IMR-90 (cell line): ENCODE measurements around the gene MARF1. TPM values are rescaled to one million over a fixed set of nuclear protein-coding genes. Genes with fewer than 3 reads are reported as not detected.
A peak's percentile ranks its signal among the peaks of the same experiment; 100 is the strongest.

Source experiments
- ATAC-seq: fragments of 200-7000 bp; cut with Tn5 transposase; 2 replicates; pipeline ENCODE4 v1.9.1; 2020; ENCODE audit warnings: low read depth, mild to moderate bottlenecking, moderate library complexity
- BruUV-seq: library from RNA; stranded (reverse); fragments of 400-500 nt; replicated peaks from 2 replicates; lab custom pipeline; 2021; lab: Mats Ljungman, UMichigan
- CTCF ChIA-PET: fragments of 300-600 bp; formaldehyde crosslinking; extraction: SDS; loops from one replicate; lab custom pipeline; 2021; ENCODE audit warnings: antibody characterized with exemption; lab: Yijun Ruan, JAX
- POLR2A ChIA-PET: fragments of 300-600 bp; sonication (Branson Sonifier 250); formaldehyde crosslinking; loops from one replicate; lab custom pipeline; 2022; ENCODE audit warnings: antibody characterized with exemption; ENCODE audit not compliant: unreplicated experiment; lab: Charles Lee
- DNase-seq: peaks from one replicate; pipeline ENCODE4 v3.0.0; 2013
- H2AFZ ChIP-seq: replicated peaks from 2 replicates; pipeline ENCODE3; 2013; ENCODE audit warnings: low read length, mild to moderate bottlenecking; ENCODE audit not compliant: poor library complexity
- H2AK5ac ChIP-seq: 2 replicates; pipeline ENCODE4 v1.6.1; 2013; ENCODE audit warnings: low read depth, low read length, inconsistent platforms
- H2AK9ac ChIP-seq: replicated peaks from 2 replicates; pipeline ENCODE3; 2013; ENCODE audit warnings: mild to moderate bottlenecking, low read depth, low read length, moderate library complexity; ENCODE audit not compliant: poor library complexity
- H2BK120ac ChIP-seq: 2 replicates; pipeline ENCODE4 v1.6.1; 2013; ENCODE audit warnings: low read depth, low read length, inconsistent platforms
- H2BK15ac ChIP-seq: 3 replicates; pipeline ENCODE4 v1.6.1; 2013; ENCODE audit warnings: low read depth, low read length, inconsistent platforms
- H2BK20ac ChIP-seq: 2 replicates; pipeline ENCODE4 v1.6.1; 2013; ENCODE audit warnings: low read depth, mild to moderate bottlenecking, inconsistent platforms, low read length, moderate library complexity
- H2BK5ac ChIP-seq: 2 replicates; pipeline ENCODE4 v1.6.1; 2013; ENCODE audit warnings: mild to moderate bottlenecking, low read depth, low read length, inconsistent platforms; ENCODE audit not compliant: poor library complexity, severe bottlenecking
- H3K14ac ChIP-seq: replicated peaks from 2 replicates; pipeline ENCODE4 v1.6.1; 2013; ENCODE audit warnings: low read depth, low read length, inconsistent platforms
- H3K18ac ChIP-seq: 2 replicates; pipeline ENCODE4 v1.6.1; 2013; ENCODE audit warnings: low read depth, low read length, control low read depth
- H3K23ac ChIP-seq: 2 replicates; pipeline ENCODE4 v1.6.1; 2013; ENCODE audit warnings: low read depth, low read length, inconsistent platforms
- H3K27ac ChIP-seq: 2 replicates; pipeline ENCODE4 v1.5.1; 2013; ENCODE audit warnings: mild to moderate bottlenecking, control low read depth, low read length; ENCODE audit not compliant: insufficient read depth
- H3K27me3 ChIP-seq: 2 replicates; pipeline ENCODE4 v1.6.1; 2013; ENCODE audit warnings: low read length; ENCODE audit not compliant: control insufficient read depth, insufficient read depth
- H3K36me3 ChIP-seq: 2 replicates; pipeline ENCODE4 v1.6.1; 2013; ENCODE audit warnings: low read length, mixed read lengths; ENCODE audit not compliant: control insufficient read depth, insufficient read depth
- H3K4ac ChIP-seq: 2 replicates; pipeline ENCODE4 v1.6.1; 2013; ENCODE audit warnings: low read depth, low read length, inconsistent platforms
- H3K4me1 ChIP-seq: 2 replicates; pipeline ENCODE4 v1.6.1; 2013; ENCODE audit warnings: low read length, mixed read lengths; ENCODE audit not compliant: control insufficient read depth, insufficient read depth
- H3K4me2 ChIP-seq: 2 replicates; pipeline ENCODE4 v1.6.1; 2013; ENCODE audit warnings: low read depth, mild to moderate bottlenecking, control low read depth, low read length, moderate library complexity
- H3K4me3 ChIP-seq: 2 replicates; pipeline ENCODE4 v1.5.1; 2013; ENCODE audit warnings: low read depth, mild to moderate bottlenecking, control low read depth, low read length, moderate library complexity; ENCODE audit not compliant: insufficient read depth
- H3K56ac ChIP-seq: 2 replicates; pipeline ENCODE4 v1.6.1; 2013; ENCODE audit warnings: low read length, inconsistent platforms; ENCODE audit not compliant: insufficient read depth; ENCODE audit errors: extremely low read depth
- H3K79me1 ChIP-seq, 2 experiments: 2 replicates each; pipeline ENCODE4 v1.6.1; 2013; ENCODE audit warnings: low read length in 2 of 2, inconsistent platforms in 1 of 2, low read depth in 1 of 2
- H3K9ac ChIP-seq: 2 replicates; pipeline ENCODE4 v1.6.1; 2013; ENCODE audit warnings: low read depth, low read length, control low read depth
- H3K9me1 ChIP-seq: 2 replicates; pipeline ENCODE4 v1.6.1; 2013; ENCODE audit warnings: low read length, inconsistent platforms; ENCODE audit not compliant: insufficient read depth
- H3K9me3 ChIP-seq: 2 replicates; pipeline ENCODE4 v1.6.1; 2013; ENCODE audit warnings: low read length; ENCODE audit not compliant: control insufficient read depth, insufficient read depth
- H4K20me1 ChIP-seq: 2 replicates; pipeline ENCODE4 v1.6.1; 2013; ENCODE audit warnings: low read length, inconsistent platforms; ENCODE audit not compliant: insufficient read depth
- H4K5ac ChIP-seq: 2 replicates; pipeline ENCODE4 v1.6.1; 2013; ENCODE audit warnings: mild to moderate bottlenecking, low read depth, low read length, control low read depth
- H4K8ac ChIP-seq, 2 experiments: 2 replicates each; pipeline ENCODE4 v1.6.1; 2013; ENCODE audit warnings: low read depth in 2 of 2, low read length in 2 of 2, control low read depth in 1 of 2, inconsistent platforms in 1 of 2
- H4K91ac ChIP-seq: 2 replicates; pipeline ENCODE4 v1.6.1; 2013; ENCODE audit warnings: low read depth, low read length, inconsistent platforms; ENCODE audit not compliant: insufficient read depth
- CEBPB ChIP-seq: IDR thresholded peaks from 2 replicates; pipeline ENCODE4 v1.6.1; 2012; ENCODE audit warnings: low read depth, low read length, improper control_type of control experiment
- CTCF ChIP-seq: conservative IDR thresholded peaks from 2 replicates; pipeline ENCODE4 v1.5.1; 2012; ENCODE audit warnings: mild to moderate bottlenecking, low read depth, low read length, improper control_type of control experiment
- WGBS, 2 experiments: methylation state at CpG; one replicate each; pipeline versions ENCODE4 v1.1.5 to v1.1.7; 2013; ENCODE audit warnings: missing lambda C conversion rate in 2 of 2; ENCODE audit not compliant: insufficient read length in 1 of 2; ENCODE audit errors: extremely low coverage in 2 of 2; 5-methylcytosine and 5-hydroxymethylcytosine counted together
- dilution Hi-C: fragments of 300-500 bp; cut with HindIII; formaldehyde crosslinking; loops from one replicate; pipeline ENCODE4 v1.14.3; 2018; ENCODE audit warnings: low sequenced_read_pairs; ENCODE audit not compliant: unreplicated experiment
- in situ Hi-C: fragments of 300-500 bp; cut with MboI; formaldehyde crosslinking; loops from 3 replicates; pipeline ENCODE4 v1.14.3; 2019; ENCODE audit warnings: low sequenced_read_pairs, inconsistent platforms, mixed read lengths
- intact Hi-C: fragments of 100-400 bp; cut with micrococcal nuclease; formaldehyde crosslinking; loops from 2 replicates; pipeline ENCODE4 v1.10.0; 2022
- polyA plus RNA-seq, 3 experiments: library from polyadenylated mRNA; depleted of rRNA; stranded (reverse); fragments of >200 nt; gene quantifications; 2 replicates each; pipeline ENCODE4 v1.2.3, GENCODE V29; 2012; ENCODE audit warnings: low replicate concordance in 1 of 3
- total RNA-seq: library from RNA; depleted of rRNA; stranded (reverse); fragments of >200 nt; gene quantifications from 2 replicates; pipeline ENCODE4 v1.2.3, GENCODE V29; 2012

The MARF1 gene
- total and polyA plus RNA-seq, 2 of the 4 experiments (the other 2 are of a cell fraction), result 9.0 to 12.9 TPM

DNA sequence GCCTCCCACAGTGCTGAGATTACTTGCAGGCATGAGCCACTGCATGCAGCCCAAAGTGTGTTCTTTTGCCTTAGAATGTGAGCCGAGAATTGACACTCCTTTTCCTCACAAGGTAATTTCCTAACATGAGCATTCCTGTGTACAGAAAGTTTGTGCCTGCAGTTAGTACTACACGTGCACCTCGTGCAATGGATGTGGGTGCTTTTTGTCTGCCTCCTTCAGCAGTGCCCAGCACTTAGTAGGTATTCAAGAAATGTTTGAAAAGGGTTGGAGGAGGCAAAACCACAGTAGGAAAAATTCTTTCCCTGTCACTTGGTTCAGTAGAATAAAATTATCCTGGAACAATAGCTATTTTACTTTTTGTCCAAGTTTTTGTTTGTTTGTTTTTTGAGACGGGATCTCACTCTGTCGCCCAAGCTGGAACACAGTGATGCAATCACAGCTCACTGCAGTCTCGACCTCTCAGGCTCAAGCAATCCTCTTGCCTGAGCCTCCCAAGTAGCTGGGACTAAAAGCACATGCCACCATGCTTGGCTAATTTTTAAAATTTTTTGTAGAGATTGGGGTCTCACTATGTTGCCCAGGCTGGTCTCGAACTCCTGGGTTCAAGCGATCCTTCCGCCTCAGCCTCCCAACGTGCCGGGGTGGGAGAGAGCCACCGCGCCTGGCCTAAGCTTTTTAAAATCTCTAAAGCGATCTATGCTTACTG is 9.5 kb upstream of the MARF1 start:
- H3K27ac ChIP-seq, result no peak overlapping the region; the same call in 1 of the 2 replicates
- no peak overlapping the region for H3K4me2 ChIP-seq

More for the DNA sequence above, 9.5 kb upstream of the MARF1 start:
- H4K91ac ChIP-seq, result no peak overlapping the region
- no peak for TF ChIP-seq CTCF
- peak; percentile 43; the same call in 1 of the 2 replicates for TF ChIP-seq CEBPB
- H3K18ac ChIP-seq, result no peak overlapping the region
- H3K9me1 ChIP-seq, result peaks cover 9% of the 10 kb centered on the region
- H3K4me3 ChIP-seq, result no peak overlapping the region
- dilution Hi-C loops, result no loop called here
- H4K20me1 ChIP-seq, result peaks cover 41% of the 10 kb centered on the region
- H2BK20ac ChIP-seq, result peak overlapping the region; percentile 26; the same call in 1 of the 2 replicates
- DNase-seq (no peak), ATAC-seq (no peak)
- intact Hi-C loops, result loop anchor here (5.0 kb wide), 1 partner anchor 50 kb away; no protein-coding TSS in a partner anchor
- TSS peak; percentile 13 for BruUV-seq
- H2AFZ ChIP-seq, result no peak overlapping the region
- peak overlapping the region; percentile 38; the same call in 1 of the 2 replicates for H3K23ac ChIP-seq
- no peak overlapping the region for H4K8ac ChIP-seq
- POLR2A ChIA-PET, result interaction anchor here (0.6 kb wide), 1 partner anchor 103 kb away, joined by 4 read pairs; no protein-coding TSS in a partner anchor
- no peaks in the 10 kb centered on the region for H3K27me3 ChIP-seq
- no peak overlapping the region for H2BK120ac ChIP-seq
- H3K14ac ChIP-seq, result 0 out of 2 replicates have a peak overlapping the region, but pooled peaks have one; percentile 8
- in situ Hi-C loops, result no loop called here
- 69% methylated on average over 4 of the region's 14 CpGs; no CpG with 5 or more reads in 1 of the 2 experiments for WGBS, 2 experiments
- H3K36me3 ChIP-seq, result no peaks in the 10 kb centered on the region
- no peak overlapping the region for H3K4ac ChIP-seq
- H2AK5ac ChIP-seq, result no peak overlapping the region
- no peak overlapping the region for H2BK15ac ChIP-seq
- no peak overlapping the region for H3K56ac ChIP-seq
- peaks cover 6% of the 10 kb centered on the region for H3K4me1 ChIP-seq
- no peak overlapping the region for H2AK9ac ChIP-seq
- no peaks in the 10 kb centered on the region for H3K9me3 ChIP-seq
- peaks cover 33 to 61% of the 10 kb centered on the region in 2 experiments for H3K79me1 ChIP-seq
- H3K9ac ChIP-seq, result no peak overlapping the region
- H4K5ac ChIP-seq, result no peak overlapping the region
- H2BK5ac ChIP-seq, result no peak overlapping the region
- CTCF ChIA-PET, result interaction anchor here (0.9 kb wide), 1 partner anchor 8 kb away, joined by 3 read pairs; no protein-coding TSS in a partner anchor
